ENCODE measurements around the gene C1orf232. TPM values are rescaled to one million over a fixed set of nuclear protein-coding genes. Genes with fewer than 3 reads are reported as not detected.

C1orf232 gene
- total and polyA plus RNA-seq, 2 of the 13 experiments (the other 11 are each of a cell fraction or from before 2014, with no cell fraction given) = not detected

- no peak for TF ChIP-seq ZNF12 (CRISPR knock-in tag; IDR thresholded peaks at IDR 0.05)
- TF ChIP-seq ZBTB42 (CRISPR knock-in tag; IDR thresholded peaks at IDR 0.05) = 0 out of 2 replicates have a peak, but pooled peaks have one; percentile 39
- TF ChIP-seq ATF1 (CRISPR knock-in tag; IDR thresholded peaks at IDR 0.05) = peak; percentile 97
- no peak for TF ChIP-seq PLSCR1 (CRISPR knock-in tag; IDR thresholded peaks at IDR 0.05; ENCODE audit: borderline replicate concordance)
- no peak for TF ChIP-seq CBX5 (CRISPR knock-in tag; IDR thresholded peaks at IDR 0.05; ENCODE audit: borderline replicate concordance)
- peak; percentile 85 for TF ChIP-seq BRD4 (CRISPR knock-in tag; IDR thresholded peaks at IDR 0.05)
- TF ChIP-seq CREB1 (IDR thresholded peaks at IDR 0.05) = peak; percentile 100
- peak; percentile 98 for TF ChIP-seq CREB1 (CRISPR knock-in tag; IDR thresholded peaks at IDR 0.05)
- TF ChIP-seq EHMT2 (IDR thresholded peaks at IDR 0.05; ENCODE audit: borderline replicate concordance, low read depth, low read length) = no peak
- peak; percentile 88 for TF ChIP-seq POLR2AphosphoS5 (IDR thresholded peaks at IDR 0.05; ENCODE audit: low read depth, low read length)
- TF ChIP-seq ZNF383 (CRISPR knock-in tag; IDR thresholded peaks at IDR 0.05; ENCODE audit: borderline replicate concordance) = 0 out of 2 replicates have a peak, but pooled peaks have one; percentile 74
- peak; percentile 89; the same call in 1 of the 2 replicates for TF ChIP-seq ZNF230 (CRISPR knock-in tag; IDR thresholded peaks at IDR 0.05)
- peak; percentile 90 for TF ChIP-seq ZIK1 (CRISPR knock-in tag; IDR thresholded peaks at IDR 0.05; ENCODE audit: borderline replicate concordance, low read depth)
- TF ChIP-seq TBP (CRISPR knock-in tag; IDR thresholded peaks at IDR 0.05) = no peak
- no peak for TF ChIP-seq ZNF850 (CRISPR knock-in tag; conservative IDR thresholded peaks at IDR 0.05)
- TF ChIP-seq GABPA (IDR thresholded peaks at IDR 0.05; ENCODE audit: low read depth, low read length) = no peak
- TF ChIP-seq GABPA (CRISPR knock-in tag; IDR thresholded peaks at IDR 0.05; ENCODE audit: low read depth) = peak; percentile 86
- TF ChIP-seq ZNF766 (CRISPR knock-in tag; IDR thresholded peaks at IDR 0.05; ENCODE audit: borderline replicate concordance) = peak; percentile 90; the same call in 1 of the 2 replicates
- TF ChIP-seq ATAD3A (CRISPR knock-in tag; IDR thresholded peaks at IDR 0.05) = no peak
- no peak for TF ChIP-seq ONECUT2 (CRISPR knock-in tag; IDR thresholded peaks at IDR 0.05)
- TF ChIP-seq BRF2 (CRISPR knock-in tag; IDR thresholded peaks at IDR 0.05) = peak; percentile 67
- peak; percentile 78 for TF ChIP-seq ZNF329 (CRISPR knock-in tag; IDR thresholded peaks at IDR 0.05; ENCODE audit: low read depth)
- TF ChIP-seq IKZF4 (CRISPR knock-in tag; IDR thresholded peaks at IDR 0.05; ENCODE audit: borderline replicate concordance, low read depth, not compliant biosample characterization) = peak; percentile 91
- peak; percentile 74 for TF ChIP-seq ZNF740 (CRISPR knock-in tag; IDR thresholded peaks at IDR 0.05)
- TF ChIP-seq ZNF816 (CRISPR knock-in tag; IDR thresholded peaks at IDR 0.05; ENCODE audit: borderline replicate concordance) = no peak; the same call in 1 of the 2 replicates
- TF ChIP-seq FOXK1 (CRISPR knock-in tag; IDR thresholded peaks at IDR 0.05; ENCODE audit: borderline replicate concordance, low read depth) = 0 out of 2 replicates have a peak, but pooled peaks have one; percentile 49
- no peak for TF ChIP-seq NFRKB (IDR thresholded peaks at IDR 0.05)
- peak; percentile 93 for TF ChIP-seq KDM4B (CRISPR knock-in tag; IDR thresholded peaks at IDR 0.05)
- TF ChIP-seq ZNF34 (CRISPR knock-in tag; IDR thresholded peaks at IDR 0.05; ENCODE audit: borderline replicate concordance) = no peak
Observed at GRCh38 chr1:26169669-26170471, 1.1 kb upstream of the C1orf232 start, which contains the start of gene ZNF593 (continued).

All from HepG2 (cell line).